HEK293 (cell line): ENCODE results near the gene ABCA1.

Experiments
- CTCF ChIA-PET: fragments of 350-600 bp; formaldehyde crosslinking; extraction: SDS; loops from one replicate; lab custom pipeline; 2021; ENCODE audit warnings: antibody characterized with exemption; lab: Yijun Ruan, JAX
- POLR2A ChIA-PET: fragments of 300-600 bp; formaldehyde crosslinking; extraction: SDS; loops from one replicate; lab custom pipeline; 2020; ENCODE audit warnings: antibody characterized with exemption, inconsistent platforms; lab: Yijun Ruan, JAX
- H3K27ac ChIP-seq: fragments of 200-500 bp; sonication (Bioruptor generic); 2 replicates; pipeline ENCODE4 v1.5.1; 2014; ENCODE audit warnings: low read depth, low read length, control low read depth, inconsistent platforms; ENCODE audit errors: extremely low read depth
- H3K36me3 ChIP-seq, 2 experiments: fragments of 200-500 bp in 1 of 2; sonication (Bioruptor generic) in 1 of 2; 1 replicate in 1 of 2; 2 replicates in 1 of 2; pipeline ENCODE4 v1.5.1; 2014 to 2017; ENCODE audit warnings: inconsistent platforms in 2 of 2, low read length in 2 of 2; ENCODE audit not compliant: control insufficient read depth in 2 of 2, insufficient read depth in 1 of 2
- H3K4me1 ChIP-seq: fragments of 200-500 bp; sonication (Bioruptor generic); 2 replicates; pipeline ENCODE4 v1.5.1; 2014; ENCODE audit warnings: mild to moderate bottlenecking, low read length, inconsistent platforms; ENCODE audit not compliant: control insufficient read depth, insufficient read depth
- H3K4me3 ChIP-seq: 2 replicates; pipeline ENCODE4 v1.5.1; 2011; ENCODE audit warnings: low read depth, mild to moderate bottlenecking, control low read depth, low read length, moderate library complexity
- H3K9me3 ChIP-seq: fragments of 200-500 bp; sonication (Bioruptor generic); 2 replicates; pipeline ENCODE4 v1.5.1; 2014; ENCODE audit warnings: low read depth, low read length, inconsistent platforms; ENCODE audit not compliant: control insufficient read depth, insufficient read depth
- ELK4 ChIP-seq: IDR thresholded peaks from 2 replicates; pipeline ENCODE4 v1.6.1; 2011; ENCODE audit warnings: mild to moderate bottlenecking, low read depth, low read length, borderline replicate concordance
- GFI1B ChIP-seq: fragments of 450-650 bp; formaldehyde crosslinking; IDR thresholded peaks from 2 replicates; pipeline ENCODE4 v1.5.1; 2016; ENCODE audit warnings: missing biosample characterization, missing genetic modification characterization
- HOXA7 ChIP-seq: sonication (generic); formaldehyde crosslinking; IDR thresholded peaks from 2 replicates; pipeline ENCODE4 v1.8.1; 2022; ENCODE audit warnings: missing genetic modification reagents, borderline replicate concordance
- MEIS1 ChIP-seq: sonication (generic); formaldehyde crosslinking; IDR thresholded peaks from 2 replicates; pipeline ENCODE4 v1.8.1; 2022; ENCODE audit warnings: missing genetic modification reagents, mild to moderate bottlenecking, borderline replicate concordance
- OVOL3 ChIP-seq: fragments of 450-650 bp; formaldehyde crosslinking; IDR thresholded peaks from 2 replicates; pipeline ENCODE4 v1.5.1; 2016; ENCODE audit warnings: missing biosample characterization, missing genetic modification characterization
- PRDM10 ChIP-seq: fragments of 450-650 bp; formaldehyde crosslinking; IDR thresholded peaks from 2 replicates; pipeline ENCODE4 v1.5.1; 2016; ENCODE audit warnings: missing biosample characterization, missing genetic modification characterization
- TRIM28 ChIP-seq: IDR thresholded peaks from 2 replicates; pipeline ENCODE4 v1.6.1; 2011; ENCODE audit warnings: low read length, control low read depth, borderline replicate concordance
- ZBTB1 ChIP-seq: fragments of 450-650 bp; formaldehyde crosslinking; IDR thresholded peaks from 2 replicates; pipeline ENCODE4 v1.5.1; 2016; ENCODE audit warnings: missing biosample characterization, missing genetic modification characterization
- ZBTB6 ChIP-seq: fragments of 450-650 bp; formaldehyde crosslinking; IDR thresholded peaks from 2 replicates; pipeline ENCODE4 v1.5.1; 2017; ENCODE audit warnings: missing biosample characterization, missing genetic modification characterization
- ZEB2 ChIP-seq: fragments of 450-650 bp; formaldehyde crosslinking; IDR thresholded peaks from 2 replicates; pipeline ENCODE4 v1.5.1; 2016; ENCODE audit warnings: missing biosample characterization, missing genetic modification characterization
- ZNF18 ChIP-seq: fragments of 450-650 bp; formaldehyde crosslinking; IDR thresholded peaks from 2 replicates; pipeline ENCODE4 v1.5.1; 2016; ENCODE audit warnings: missing biosample characterization, missing genetic modification characterization
- ZNF221 ChIP-seq: fragments of 450-650 bp; formaldehyde crosslinking; IDR thresholded peaks from 2 replicates; pipeline ENCODE4 v1.5.1; 2017; ENCODE audit warnings: missing biosample characterization, missing genetic modification characterization, borderline replicate concordance
- ZNF280D ChIP-seq: fragments of 450-650 bp; formaldehyde crosslinking; IDR thresholded peaks from 2 replicates; pipeline ENCODE4 v1.5.1; 2016; ENCODE audit warnings: missing biosample characterization, missing genetic modification characterization
- ZNF324 ChIP-seq: fragments of 450-650 bp; formaldehyde crosslinking; IDR thresholded peaks from 2 replicates; pipeline ENCODE4 v1.5.1; 2016; ENCODE audit warnings: missing biosample characterization, missing genetic modification characterization
- ZNF37A ChIP-seq: fragments of 450-650 bp; IDR thresholded peaks from 2 replicates; pipeline ENCODE4 v1.5.1; 2018; ENCODE audit warnings: missing biosample characterization, missing genetic modification characterization
- ZNF404 ChIP-seq: fragments of 450-650 bp; formaldehyde crosslinking; IDR thresholded peaks from 2 replicates; pipeline ENCODE4 v1.5.1; 2017; ENCODE audit warnings: missing biosample characterization, missing genetic modification characterization
- ZNF449 ChIP-seq: fragments of 450-650 bp; formaldehyde crosslinking; IDR thresholded peaks from 2 replicates; pipeline ENCODE4 v1.5.1; 2017; ENCODE audit warnings: missing biosample characterization, mild to moderate bottlenecking, missing genetic modification characterization, moderate library complexity
- ZNF488 ChIP-seq: fragments of 450-650 bp; formaldehyde crosslinking; IDR thresholded peaks from 2 replicates; pipeline ENCODE4 v1.5.1; 2016; ENCODE audit warnings: missing biosample characterization, missing genetic modification characterization
- ZNF501 ChIP-seq: fragments of 450-650 bp; formaldehyde crosslinking; IDR thresholded peaks from 2 replicates; pipeline ENCODE4 v1.5.1; 2016; ENCODE audit warnings: missing biosample characterization, missing genetic modification characterization
- ZNF510 ChIP-seq: fragments of 450-650 bp; formaldehyde crosslinking; IDR thresholded peaks from 2 replicates; pipeline ENCODE4 v1.5.1; 2018; ENCODE audit warnings: mild to moderate bottlenecking, missing genetic modification characterization, missing biosample characterization; ENCODE audit not compliant: insufficient replicate concordance
- ZNF629 ChIP-seq: fragments of 450-650 bp; formaldehyde crosslinking; IDR thresholded peaks from 2 replicates; pipeline ENCODE4 v1.5.1; 2017; ENCODE audit warnings: missing biosample characterization, missing genetic modification characterization
- ZNF670 ChIP-seq: fragments of 450-650 bp; formaldehyde crosslinking; IDR thresholded peaks from 2 replicates; pipeline ENCODE4 v1.5.1; 2016; ENCODE audit warnings: missing biosample characterization, missing genetic modification characterization, low read depth
- ZNF701 ChIP-seq: fragments of 450-650 bp; formaldehyde crosslinking; IDR thresholded peaks from 2 replicates; pipeline ENCODE4 v1.5.1; 2016; ENCODE audit warnings: missing biosample characterization, missing genetic modification characterization
- ZSCAN5A ChIP-seq: fragments of 450-650 bp; formaldehyde crosslinking; IDR thresholded peaks from 2 replicates; pipeline ENCODE4 v1.5.1; 2016; ENCODE audit warnings: missing biosample characterization, missing genetic modification characterization

ABCA1 gene

GRCh38 chr9:104941597-104941996, 13.6 kb upstream of the ABCA1 start (continued):
- no peak for TF ChIP-seq ZNF18 (tag by site-specific recombination)
- TF ChIP-seq ZNF37A = no peak
- no peak for TF ChIP-seq HOXA7
- no peak for TF ChIP-seq ELK4
- no peak for TF ChIP-seq ZNF324 (tag by site-specific recombination)
- TF ChIP-seq ZSCAN5A = no peak
- no peak for TF ChIP-seq ZNF701
- no peak for TF ChIP-seq TRIM28
- no peak for TF ChIP-seq ZNF404 (tag by site-specific recombination)
- no peak for TF ChIP-seq ZNF221 (tag by site-specific recombination)
- no peak for TF ChIP-seq ZNF449

- POLR2A ChIA-PET = no interaction called here
- Histone ChIP-seq H3K4me3 (no peak overlapping the region), H3K9me3 (no peaks in the 10 kb centered on the region), H3K4me1 (no peaks in the 10 kb centered on the region), H3K36me3 (no peaks in the 10 kb centered on the region), H3K27ac (no peak overlapping the region)
- CTCF ChIA-PET = interaction anchor here (0.7 to 1.0 kb wide), 2 partner anchors 8 to 30 kb away, joined by 3 read pairs; partner anchors contain the start of gene ABCA1
- TF ChIP-seq ZBTB6 (tag by site-specific recombination) = no peak
- no peak for TF ChIP-seq PRDM10 (tag by site-specific recombination)
- no peak for TF ChIP-seq ZNF670 (tag by site-specific recombination)
- TF ChIP-seq ZNF501 (tag by site-specific recombination) = no peak
- no peak for TF ChIP-seq ZNF488 (tag by site-specific recombination)
- TF ChIP-seq ZBTB1 (tag by site-specific recombination) = no peak
- no peak for TF ChIP-seq MEIS1 (CRISPR knock-in tag)
- no peak for TF ChIP-seq ZNF280D (tag by site-specific recombination)
- TF ChIP-seq ZNF510 = no peak
- TF ChIP-seq ZNF629 (tag by site-specific recombination) = no peak
- TF ChIP-seq OVOL3 (tag by site-specific recombination) = no peak
- TF ChIP-seq TRIM28 = no peak
- TF ChIP-seq ZEB2 (tag by site-specific recombination) = no peak
- TF ChIP-seq GFI1B (tag by site-specific recombination) = no peak
Observed at GRCh38 chr9:104936291-104936690, 8.3 kb upstream of the ABCA1 start.
